HCT116 (cell line): ENCODE measurements around the gene AVP.

Source experiments
- EZH2 ChIP-seq: fragments of 200-600 bp; sonication (generic); IDR thresholded peaks from 2 replicates; pipeline ENCODE4 v1.6.1; 2017; ENCODE audit warnings: antibody characterized with exemption, mixed run types
- TF ChIP-seq, protein P1 (sequence below), 3 experiments: fragments of 200-600 bp in 1 of 3; sonication (generic) in 1 of 3; IDR thresholded peaks in 2 of 3; conservative IDR thresholded peaks in 1 of 3; 2 replicates each; pipeline ENCODE4 v1.5.1; 2012 to 2017; ENCODE audit warnings: low read depth in 2 of 3, low read length in 2 of 3, antibody characterized with exemption in 1 of 3, borderline replicate concordance in 1 of 3, control low read depth in 1 of 3, mild to moderate bottlenecking in 1 of 3, mixed read lengths in 1 of 3, mixed run types in 1 of 3, moderate library complexity in 1 of 3; ENCODE audit not compliant: insufficient read depth in 1 of 3

DNA sequence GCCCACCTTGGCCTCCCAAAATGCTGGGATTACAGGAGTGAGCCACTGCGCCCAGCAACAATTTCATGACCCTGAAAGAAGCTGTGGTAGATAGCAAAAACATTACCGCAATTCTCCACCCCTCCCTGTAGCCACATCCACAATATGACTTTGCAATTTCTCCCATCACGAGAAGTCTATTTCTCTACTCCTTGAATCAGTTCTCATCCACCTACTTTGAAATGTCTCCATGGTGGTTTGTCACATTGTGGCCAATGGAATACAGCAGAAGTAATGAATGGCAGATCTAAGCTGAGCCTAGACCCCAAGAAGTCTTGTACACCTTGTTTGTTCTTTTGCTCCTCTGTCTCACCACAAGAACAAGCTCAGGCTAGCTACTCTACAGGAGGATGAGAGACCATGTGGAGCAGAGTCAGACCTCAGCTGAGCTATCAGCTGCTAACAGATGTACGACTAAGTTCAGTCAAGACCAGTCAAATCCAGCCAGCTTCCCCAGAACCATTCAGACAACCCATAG lies 6.8 kb downstream of the AVP start:
- TF ChIP-seq EZH2, result no peak
- TF ChIP-seq, protein P1, sequence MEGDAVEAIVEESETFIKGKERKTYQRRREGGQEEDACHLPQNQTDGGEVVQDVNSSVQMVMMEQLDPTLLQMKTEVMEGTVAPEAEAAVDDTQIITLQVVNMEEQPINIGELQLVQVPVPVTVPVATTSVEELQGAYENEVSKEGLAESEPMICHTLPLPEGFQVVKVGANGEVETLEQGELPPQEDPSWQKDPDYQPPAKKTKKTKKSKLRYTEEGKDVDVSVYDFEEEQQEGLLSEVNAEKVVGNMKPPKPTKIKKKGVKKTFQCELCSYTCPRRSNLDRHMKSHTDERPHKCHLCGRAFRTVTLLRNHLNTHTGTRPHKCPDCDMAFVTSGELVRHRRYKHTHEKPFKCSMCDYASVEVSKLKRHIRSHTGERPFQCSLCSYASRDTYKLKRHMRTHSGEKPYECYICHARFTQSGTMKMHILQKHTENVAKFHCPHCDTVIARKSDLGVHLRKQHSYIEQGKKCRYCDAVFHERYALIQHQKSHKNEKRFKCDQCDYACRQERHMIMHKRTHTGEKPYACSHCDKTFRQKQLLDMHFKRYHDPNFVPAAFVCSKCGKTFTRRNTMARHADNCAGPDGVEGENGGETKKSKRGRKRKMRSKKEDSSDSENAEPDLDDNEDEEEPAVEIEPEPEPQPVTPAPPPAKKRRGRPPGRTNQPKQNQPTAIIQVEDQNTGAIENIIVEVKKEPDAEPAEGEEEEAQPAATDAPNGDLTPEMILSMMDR (IDR thresholded peaks at IDR 0.05 in 2 of 3, conservative IDR thresholded peaks at IDR 0.05 in 1 of 3; ENCODE audit: borderline replicate concordance in 1 of 3, insufficient read depth in 1 of 3, low read depth in 2 of 3, low read length in 2 of 3), result no peak
